ENCODE results near the gene IFNA8. TPM values are rescaled to one million over a fixed set of nuclear protein-coding genes. Genes with fewer than 3 reads are reported as not detected.
"Not testable (repeated sequence)": the region's sequence is repeated elsewhere in the genome, so short reads cannot be mapped to it uniquely, and the experiment has no call there.

The IFNA8 gene
- total RNA-seq, 1 experiment from 2014 or later, result not detected

DNA sequence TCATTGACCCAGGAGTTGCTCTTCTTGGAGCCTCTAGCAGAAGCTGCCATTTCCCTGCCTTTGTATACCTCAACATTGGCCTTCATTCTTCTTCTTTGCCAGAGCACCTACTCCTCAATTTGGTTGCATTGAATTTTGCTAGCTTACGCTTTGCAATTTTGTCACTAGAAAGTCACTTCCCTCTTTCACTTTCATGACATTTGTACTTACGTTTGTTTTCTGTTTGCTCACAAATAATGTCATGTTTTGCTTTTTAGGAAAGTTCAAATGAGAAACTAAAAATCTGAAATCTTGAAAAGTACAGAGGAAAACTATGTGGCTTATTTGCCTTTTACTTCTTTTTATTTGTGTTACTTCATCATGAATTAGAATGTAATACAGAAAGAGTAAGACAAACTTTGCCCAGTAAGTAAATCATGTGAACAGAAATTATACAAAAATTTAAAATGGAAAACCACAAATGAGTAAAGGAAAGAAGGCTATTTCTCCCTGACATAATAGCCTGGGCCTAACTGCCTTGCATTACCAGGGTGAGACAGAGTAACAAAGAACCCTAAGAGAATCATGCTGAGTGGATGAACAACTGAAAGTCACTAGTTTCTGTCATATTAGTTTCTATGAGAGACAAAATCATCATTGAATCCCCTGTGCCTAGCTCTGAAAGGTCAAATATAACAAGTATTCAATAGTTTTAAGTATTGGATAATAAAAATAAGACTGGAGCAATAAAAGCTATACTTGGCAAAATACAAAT is 23.9 kb downstream of the IFNA8 start (continued):
- TF ChIP-seq, protein P1, sequence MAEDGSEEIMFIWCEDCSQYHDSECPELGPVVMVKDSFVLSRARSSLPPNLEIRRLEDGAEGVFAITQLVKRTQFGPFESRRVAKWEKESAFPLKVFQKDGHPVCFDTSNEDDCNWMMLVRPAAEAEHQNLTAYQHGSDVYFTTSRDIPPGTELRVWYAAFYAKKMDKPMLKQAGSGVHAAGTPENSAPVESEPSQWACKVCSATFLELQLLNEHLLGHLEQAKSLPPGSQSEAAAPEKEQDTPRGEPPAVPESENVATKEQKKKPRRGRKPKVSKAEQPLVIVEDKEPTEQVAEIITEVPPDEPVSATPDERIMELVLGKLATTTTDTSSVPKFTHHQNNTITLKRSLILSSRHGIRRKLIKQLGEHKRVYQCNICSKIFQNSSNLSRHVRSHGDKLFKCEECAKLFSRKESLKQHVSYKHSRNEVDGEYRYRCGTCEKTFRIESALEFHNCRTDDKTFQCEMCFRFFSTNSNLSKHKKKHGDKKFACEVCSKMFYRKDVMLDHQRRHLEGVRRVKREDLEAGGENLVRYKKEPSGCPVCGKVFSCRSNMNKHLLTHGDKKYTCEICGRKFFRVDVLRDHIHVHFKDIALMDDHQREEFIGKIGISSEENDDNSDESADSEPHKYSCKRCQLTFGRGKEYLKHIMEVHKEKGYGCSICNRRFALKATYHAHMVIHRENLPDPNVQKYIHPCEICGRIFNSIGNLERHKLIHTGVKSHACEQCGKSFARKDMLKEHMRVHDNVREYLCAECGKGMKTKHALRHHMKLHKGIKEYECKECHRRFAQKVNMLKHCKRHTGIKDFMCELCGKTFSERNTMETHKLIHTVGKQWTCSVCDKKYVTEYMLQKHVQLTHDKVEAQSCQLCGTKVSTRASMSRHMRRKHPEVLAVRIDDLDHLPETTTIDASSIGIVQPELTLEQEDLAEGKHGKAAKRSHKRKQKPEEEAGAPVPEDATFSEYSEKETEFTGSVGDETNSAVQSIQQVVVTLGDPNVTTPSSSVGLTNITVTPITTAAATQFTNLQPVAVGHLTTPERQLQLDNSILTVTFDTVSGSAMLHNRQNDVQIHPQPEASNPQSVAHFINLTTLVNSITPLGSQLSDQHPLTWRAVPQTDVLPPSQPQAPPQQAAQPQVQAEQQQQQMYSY (CRISPR knock-in tag; IDR thresholded peaks at IDR 0.05), result no peak
- TF ChIP-seq, protein P2, sequence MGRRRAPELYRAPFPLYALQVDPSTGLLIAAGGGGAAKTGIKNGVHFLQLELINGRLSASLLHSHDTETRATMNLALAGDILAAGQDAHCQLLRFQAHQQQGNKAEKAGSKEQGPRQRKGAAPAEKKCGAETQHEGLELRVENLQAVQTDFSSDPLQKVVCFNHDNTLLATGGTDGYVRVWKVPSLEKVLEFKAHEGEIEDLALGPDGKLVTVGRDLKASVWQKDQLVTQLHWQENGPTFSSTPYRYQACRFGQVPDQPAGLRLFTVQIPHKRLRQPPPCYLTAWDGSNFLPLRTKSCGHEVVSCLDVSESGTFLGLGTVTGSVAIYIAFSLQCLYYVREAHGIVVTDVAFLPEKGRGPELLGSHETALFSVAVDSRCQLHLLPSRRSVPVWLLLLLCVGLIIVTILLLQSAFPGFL (CRISPR knock-in tag; IDR thresholded peaks at IDR 0.05; ENCODE audit: borderline replicate concordance), result no peak

DNA sequence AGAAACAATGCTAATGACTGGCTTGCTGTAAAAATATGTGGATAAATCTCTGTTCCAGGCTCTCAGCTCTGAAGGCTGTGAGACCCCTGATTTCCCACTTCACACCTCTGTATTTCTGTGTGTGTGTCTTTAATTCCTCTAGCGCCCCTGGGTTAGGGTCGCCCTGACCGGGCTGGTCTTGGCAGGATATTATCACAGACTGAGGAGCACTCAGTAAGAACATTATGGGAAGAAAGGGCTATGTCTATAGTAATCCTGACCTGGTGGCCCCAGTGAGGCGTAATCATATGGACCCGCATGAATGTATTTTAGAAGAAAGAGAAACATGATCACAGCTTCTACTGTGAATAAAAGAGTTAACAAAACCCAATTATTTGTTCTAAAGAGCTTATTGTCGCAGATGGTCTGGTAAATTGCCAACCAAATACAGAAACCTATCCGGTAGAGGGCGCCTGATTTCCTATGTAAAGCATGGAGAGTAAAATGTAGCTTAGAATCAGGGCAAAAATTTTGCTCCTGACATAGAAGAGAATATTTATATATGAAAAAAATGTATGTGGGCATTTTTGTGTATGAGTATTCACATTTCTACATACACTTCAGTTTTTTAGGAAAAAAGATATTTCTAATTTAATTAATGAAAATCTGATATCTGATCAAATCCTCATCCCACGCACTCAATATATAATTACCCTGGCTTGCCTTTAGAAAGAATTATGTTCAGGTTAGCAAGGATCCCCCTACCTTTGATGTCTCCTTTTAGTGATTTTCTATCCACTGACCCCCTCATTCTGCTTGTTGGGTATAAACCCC is 25.5 kb downstream of the IFNA8 start:
- DNase-seq (ENCODE audit: low spot score) (peak; percentile 32), ATAC-seq (peak; percentile 64)
- TF ChIP-seq, protein P3, sequence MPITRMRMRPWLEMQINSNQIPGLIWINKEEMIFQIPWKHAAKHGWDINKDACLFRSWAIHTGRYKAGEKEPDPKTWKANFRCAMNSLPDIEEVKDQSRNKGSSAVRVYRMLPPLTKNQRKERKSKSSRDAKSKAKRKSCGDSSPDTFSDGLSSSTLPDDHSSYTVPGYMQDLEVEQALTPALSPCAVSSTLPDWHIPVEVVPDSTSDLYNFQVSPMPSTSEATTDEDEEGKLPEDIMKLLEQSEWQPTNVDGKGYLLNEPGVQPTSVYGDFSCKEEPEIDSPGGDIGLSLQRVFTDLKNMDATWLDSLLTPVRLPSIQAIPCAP (CRISPR knock-in tag; IDR thresholded peaks at IDR 0.05), result no peak
- TF ChIP-seq, protein P4, sequence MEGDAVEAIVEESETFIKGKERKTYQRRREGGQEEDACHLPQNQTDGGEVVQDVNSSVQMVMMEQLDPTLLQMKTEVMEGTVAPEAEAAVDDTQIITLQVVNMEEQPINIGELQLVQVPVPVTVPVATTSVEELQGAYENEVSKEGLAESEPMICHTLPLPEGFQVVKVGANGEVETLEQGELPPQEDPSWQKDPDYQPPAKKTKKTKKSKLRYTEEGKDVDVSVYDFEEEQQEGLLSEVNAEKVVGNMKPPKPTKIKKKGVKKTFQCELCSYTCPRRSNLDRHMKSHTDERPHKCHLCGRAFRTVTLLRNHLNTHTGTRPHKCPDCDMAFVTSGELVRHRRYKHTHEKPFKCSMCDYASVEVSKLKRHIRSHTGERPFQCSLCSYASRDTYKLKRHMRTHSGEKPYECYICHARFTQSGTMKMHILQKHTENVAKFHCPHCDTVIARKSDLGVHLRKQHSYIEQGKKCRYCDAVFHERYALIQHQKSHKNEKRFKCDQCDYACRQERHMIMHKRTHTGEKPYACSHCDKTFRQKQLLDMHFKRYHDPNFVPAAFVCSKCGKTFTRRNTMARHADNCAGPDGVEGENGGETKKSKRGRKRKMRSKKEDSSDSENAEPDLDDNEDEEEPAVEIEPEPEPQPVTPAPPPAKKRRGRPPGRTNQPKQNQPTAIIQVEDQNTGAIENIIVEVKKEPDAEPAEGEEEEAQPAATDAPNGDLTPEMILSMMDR (IDR thresholded peaks at IDR 0.05), result peak; percentile 34; the same call in 1 of the 2 replicates
- ChIA-PET CTCF (interaction anchor here (0.6 to 1.9 kb wide), 48 partner anchors 10 to 368 kb away, joined by 3 to 34 read pairs (median 4); partner anchors contain the start of genes IFNA8, KLHL9 and MTAP), POLR2A (no interaction called here)
- H3K27ac Mint-ChIP-seq, result no peak overlapping the region
- no peaks in the 10 kb centered on the region for H3K27me3 Mint-ChIP-seq (ENCODE audit: low read depth)
- H3K9me3 Mint-ChIP-seq, result no peaks in the 10 kb centered on the region
- no peak overlapping the region for H3K4me3 Mint-ChIP-seq
- peaks cover 18% of the 10 kb centered on the region for H3K4me1 Mint-ChIP-seq
- H3K36me3 Mint-ChIP-seq, result no peaks in the 10 kb centered on the region

DNA sequence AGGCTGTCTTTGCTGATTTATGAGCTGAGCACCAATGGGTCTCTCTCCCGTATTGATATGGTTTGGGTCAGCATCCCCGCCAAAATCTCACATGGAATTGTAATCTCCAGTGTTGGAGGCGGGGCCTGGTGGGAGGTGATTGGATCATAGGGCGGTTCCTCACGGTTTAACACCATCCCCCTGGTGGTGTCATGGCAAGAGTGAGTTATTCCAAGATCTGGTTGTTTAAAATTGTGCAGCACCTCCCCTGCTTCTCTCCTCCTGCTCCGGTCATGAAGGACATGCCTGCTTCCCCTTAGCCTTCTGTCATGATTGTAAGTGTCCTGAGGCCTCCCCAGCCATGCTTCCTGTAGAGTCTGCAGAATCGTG is 26.1 kb downstream of the IFNA8 start:
- peak; percentile 79 for ATAC-seq

DNA sequence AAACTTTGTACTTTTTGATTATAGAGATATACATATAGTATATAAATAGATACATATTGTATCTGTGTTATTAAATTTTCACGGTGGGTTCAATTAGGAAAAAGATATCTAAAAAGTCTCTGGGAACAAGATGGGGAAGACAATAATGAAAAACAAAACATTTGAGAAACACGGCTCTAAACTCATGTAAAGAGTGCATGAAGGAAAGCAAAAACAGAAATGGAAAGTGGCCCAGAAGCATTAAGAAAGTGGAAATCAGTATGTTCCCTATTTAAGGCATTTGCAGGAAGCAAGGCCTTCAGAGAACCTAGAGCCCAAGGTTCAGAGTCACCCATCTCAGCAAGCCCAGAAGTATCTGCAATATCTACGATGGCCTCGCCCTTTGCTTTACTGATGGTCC is 31.2 kb downstream of the IFNA8 start, which contains the start of gene IFNA1:
Gene IFNA1, plus strand, starts transcription at position 301 of the 400 bp plus-strand sequence. Its CDS starts 69 bp downstream, at position 370.
- no peak within 1 kb of the TSS for H3K27ac Mint-ChIP-seq
- ChIA-PET POLR2A (no interaction called here), CTCF (no interaction called here)
- no peak for ATAC-seq
- no peak within 1 kb of the TSS for H3K4me3 Mint-ChIP-seq
- TF ChIP-seq ZNF138 (CRISPR knock-in tag; conservative IDR thresholded peaks at IDR 0.05), result no peak
- TF ChIP-seq PRRX2 (CRISPR knock-in tag; IDR thresholded peaks at IDR 0.05), result no peak
- no peak for TF ChIP-seq ZNF396 (CRISPR knock-in tag; IDR thresholded peaks at IDR 0.05; ENCODE audit: borderline replicate concordance)
- TF ChIP-seq, protein P5, sequence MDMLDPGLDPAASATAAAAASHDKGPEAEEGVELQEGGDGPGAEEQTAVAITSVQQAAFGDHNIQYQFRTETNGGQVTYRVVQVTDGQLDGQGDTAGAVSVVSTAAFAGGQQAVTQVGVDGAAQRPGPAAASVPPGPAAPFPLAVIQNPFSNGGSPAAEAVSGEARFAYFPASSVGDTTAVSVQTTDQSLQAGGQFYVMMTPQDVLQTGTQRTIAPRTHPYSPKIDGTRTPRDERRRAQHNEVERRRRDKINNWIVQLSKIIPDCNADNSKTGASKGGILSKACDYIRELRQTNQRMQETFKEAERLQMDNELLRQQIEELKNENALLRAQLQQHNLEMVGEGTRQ (CRISPR knock-in tag; IDR thresholded peaks at IDR 0.05), result no peak
- TF ChIP-seq KAT7 (CRISPR knock-in tag; IDR thresholded peaks at IDR 0.05; ENCODE audit: borderline replicate concordance), result no peak
- TF ChIP-seq ETV6 (CRISPR knock-in tag; IDR thresholded peaks at IDR 0.05), result no peak
- no peak for TF ChIP-seq TP53 (CRISPR knock-in tag; IDR thresholded peaks at IDR 0.05)
- H3K36me3 Mint-ChIP-seq, result no peaks in the 10 kb centered on the region
- peaks cover 8% of the 10 kb centered on the region for H3K9me3 Mint-ChIP-seq
- DNase-seq (ENCODE audit: low spot score), result no peak
- no peaks in the 10 kb centered on the region for H3K27me3 Mint-ChIP-seq (ENCODE audit: low read depth)
- H3K4me1 Mint-ChIP-seq, result 0 out of 2 replicates have a peak, but pooled peaks cover 2% of the 10 kb centered on the region

More for the DNA sequence above, 26.1 kb downstream of the IFNA8 start:
- CTCF ChIA-PET, result interaction anchor here (0.6 to 1.9 kb wide), 40 partner anchors 11 to 368 kb away, joined by 3 to 34 read pairs (median 4); partner anchors contain the start of genes KLHL9 and MTAP
- DNase-seq (ENCODE audit: low spot score); H3K9me3 Mint-ChIP-seq; H3K27me3 Mint-ChIP-seq (ENCODE audit: low read depth); H3K27ac Mint-ChIP-seq; POLR2A ChIA-PET; H3K36me3 Mint-ChIP-seq; H3K4me3 Mint-ChIP-seq: not testable (repeated sequence)
- peaks cover 12% of the 10 kb centered on the region for H3K4me1 Mint-ChIP-seq
